Measurements from ENCODE around the gene CAMSAP1. TPM values are rescaled to one million over a fixed set of nuclear protein-coding genes. Genes with fewer than 3 reads are reported as not detected.
A peak's percentile ranks its signal among the peaks of the same experiment; 100 is the strongest.
"Not testable (repeated sequence)": the region's sequence is repeated elsewhere in the genome, so short reads cannot be mapped to it uniquely, and the experiment has no call there.

The CAMSAP1 gene
- total and polyA plus RNA-seq, 2 donors: 9.9 to 28.5 TPM

DNA sequence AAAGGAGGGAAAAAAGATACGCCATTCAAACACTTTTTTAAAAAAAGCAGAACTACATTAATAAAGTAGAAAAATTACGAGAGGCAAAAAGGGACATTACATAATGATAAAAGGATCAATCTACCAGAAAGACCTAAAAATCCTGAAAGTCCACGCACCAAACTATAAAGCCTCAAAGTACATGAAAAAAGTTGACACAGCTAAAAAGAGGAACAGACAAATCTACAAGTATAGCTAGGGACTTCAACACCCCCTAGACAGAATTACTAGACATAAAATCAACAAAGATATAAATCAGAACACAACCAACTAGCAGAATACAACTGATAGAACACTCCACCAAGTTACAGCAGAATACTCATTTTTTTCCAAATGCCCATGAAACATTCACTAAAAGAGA is 11.1 kb downstream of the CAMSAP1 start:
- 75% methylated on average over 3 of the region's 3 CpGs for WGBS

DNA sequence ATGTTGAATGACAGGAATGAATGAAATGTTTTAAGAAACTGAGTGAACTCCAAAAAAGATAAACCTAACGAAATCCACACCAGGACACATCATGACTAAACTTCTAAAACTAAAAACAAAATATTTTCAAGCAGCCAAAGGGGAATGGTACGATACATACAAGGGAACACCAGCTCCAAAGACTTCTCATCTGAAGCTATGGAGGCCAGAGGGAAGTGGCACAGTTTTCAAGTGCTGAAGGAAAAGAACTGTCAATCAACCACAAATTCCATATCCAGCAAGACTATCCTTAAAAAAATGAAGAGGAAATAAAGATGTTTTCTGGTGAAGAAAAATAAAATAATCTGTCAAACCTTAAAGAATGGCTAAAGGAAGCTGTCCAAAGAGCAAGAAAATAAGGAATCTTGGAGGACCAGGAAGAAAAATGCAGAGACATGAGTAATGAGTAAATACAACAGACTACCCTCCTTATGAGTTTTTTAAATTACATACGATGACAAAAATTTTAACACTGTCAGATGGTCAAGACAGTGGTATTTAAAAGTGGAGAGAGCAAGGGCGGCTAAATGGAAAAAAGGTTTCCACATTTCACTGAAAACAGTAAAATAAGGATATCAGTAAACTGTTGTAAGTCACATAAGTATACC is 12.0 kb downstream of the CAMSAP1 start:
- Histone ChIP-seq H3K4me3 (ENCODE audit: low read length in 2 of 2) (no peak overlapping the region), H3K9me3 (ENCODE audit: control insufficient read depth in 2 of 2, insufficient read depth in 1 of 2, low read length in 1 of 2) (peaks cover 0 to 6% of the 10 kb centered on the region in 2 donors), H3K27ac (ENCODE audit: low read depth in 1 of 2, low read length in 1 of 2) (no peak overlapping the region), H3K4me1 (ENCODE audit: control insufficient read depth in 2 of 2, insufficient read depth in 2 of 2, low read length in 2 of 2) (peaks cover 4 to 7% of the 10 kb centered on the region in 2 donors), H3K36me3 (ENCODE audit: control insufficient read depth in 2 of 2, insufficient read depth in 2 of 2, low read length in 1 of 2) (no peaks in the 10 kb centered on the region), H3K27me3 (ENCODE audit: control insufficient read depth in 2 of 2, insufficient read depth in 1 of 2, low read length in 1 of 2) (no peaks in the 10 kb centered on the region)
- 99% methylated on average over 4 of the region's 4 CpGs for WGBS
- no peak for DNase-seq (ENCODE audit: low read depth in 6 of 9, low spot score in 9 of 9)

More for the DNA sequence above, 11.1 kb downstream of the CAMSAP1 start:
- Histone ChIP-seq H3K4me3 (ENCODE audit: low read length in 2 of 2) (no peak overlapping the region), H3K4me1 (ENCODE audit: control insufficient read depth in 2 of 2, insufficient read depth in 2 of 2, low read length in 2 of 2) (peaks cover 2 to 4% of the 10 kb centered on the region in 2 donors), H3K27me3 (ENCODE audit: control insufficient read depth in 2 of 2, insufficient read depth in 1 of 2, low read length in 1 of 2) (no peaks in the 10 kb centered on the region), H3K9me3 (ENCODE audit: control insufficient read depth in 2 of 2, insufficient read depth in 1 of 2, low read length in 1 of 2) (peaks cover 0 to 6% of the 10 kb centered on the region in 2 donors), H3K36me3 (ENCODE audit: control insufficient read depth in 2 of 2, insufficient read depth in 2 of 2, low read length in 1 of 2) (no peaks in the 10 kb centered on the region), H3K27ac (ENCODE audit: low read depth in 1 of 2, low read length in 1 of 2) (no peak overlapping the region)
- DNase-seq (ENCODE audit: low read depth in 6 of 9, low spot score in 9 of 9): no peak

DNA sequence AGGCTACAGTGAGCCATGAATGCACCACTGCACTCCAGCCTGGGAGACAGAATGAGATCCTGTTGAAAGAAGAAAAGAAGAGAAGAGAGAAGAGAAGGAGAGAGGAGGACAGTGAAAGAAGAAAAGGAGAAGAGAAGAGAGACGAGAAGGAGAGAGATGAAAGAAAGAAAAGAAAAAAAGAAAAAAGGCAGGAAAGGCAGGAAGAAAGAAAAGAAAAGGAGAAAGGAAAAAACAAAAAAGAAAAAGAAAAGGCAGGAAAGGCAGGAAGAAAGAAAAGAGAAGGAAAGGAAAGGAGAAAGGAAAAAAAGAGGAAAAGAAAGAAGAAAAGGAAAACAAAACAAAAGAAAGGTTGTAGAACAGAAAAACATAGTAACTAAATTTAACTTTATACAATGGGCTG is 14.2 kb downstream of the CAMSAP1 start:
- H3K4me1 ChIP-seq (ENCODE audit: control insufficient read depth in 2 of 2, insufficient read depth in 2 of 2, low read length in 2 of 2): peaks cover 8 to 24% of the 10 kb centered on the region in 2 donors
- whole genome bisulfite sequencing: 83% methylated on average over 1 of the region's 1 CpG
- DNase-seq (ENCODE audit: low read depth in 6 of 9, low spot score in 9 of 9): no peak

DNA sequence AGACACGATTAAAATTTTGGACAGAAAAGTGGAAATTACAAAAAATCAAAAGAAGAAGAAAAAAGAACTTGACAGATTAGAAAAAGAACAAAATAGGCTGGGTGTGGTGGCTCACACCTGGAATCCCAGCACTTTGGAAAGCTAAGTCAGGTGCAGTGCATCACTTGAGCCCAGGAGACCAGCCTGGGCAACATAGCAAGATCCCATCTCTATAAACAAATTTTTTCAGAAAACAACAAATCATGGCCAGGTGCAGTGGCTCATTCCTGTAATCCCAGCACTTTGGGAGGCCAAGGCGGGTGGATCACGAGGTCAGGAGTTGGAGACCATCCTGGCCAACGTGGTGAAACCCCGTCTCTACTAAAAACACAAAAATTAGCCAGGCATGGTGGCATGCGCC is 15.0 kb downstream of the CAMSAP1 start:
- WGBS: 98% methylated on average over 6 of the region's 6 CpGs
- not testable (repeated sequence) for DNase-seq (ENCODE audit: low read depth in 6 of 9, low spot score in 9 of 9); H3K4me3 ChIP-seq (ENCODE audit: low read length in 2 of 2); H3K27me3 ChIP-seq (ENCODE audit: control insufficient read depth in 2 of 2, insufficient read depth in 1 of 2, low read length in 1 of 2); H3K9me3 ChIP-seq (ENCODE audit: control insufficient read depth in 2 of 2, insufficient read depth in 1 of 2, low read length in 1 of 2); H3K27ac ChIP-seq (ENCODE audit: low read depth in 1 of 2, low read length in 1 of 2); H3K36me3 ChIP-seq (ENCODE audit: control insufficient read depth in 2 of 2, insufficient read depth in 2 of 2, low read length in 1 of 2)
- peaks cover 13 to 32% of the 10 kb centered on the region in 2 donors for H3K4me1 ChIP-seq (ENCODE audit: control insufficient read depth in 2 of 2, insufficient read depth in 2 of 2, low read length in 2 of 2)

More for the DNA sequence above, 14.2 kb downstream of the CAMSAP1 start:
- Histone ChIP-seq H3K27ac (ENCODE audit: low read depth in 1 of 2, low read length in 1 of 2) (no peak overlapping the region), H3K27me3 (ENCODE audit: control insufficient read depth in 2 of 2, insufficient read depth in 1 of 2, low read length in 1 of 2) (no peaks in the 10 kb centered on the region), H3K9me3 (ENCODE audit: control insufficient read depth in 2 of 2, insufficient read depth in 1 of 2, low read length in 1 of 2) (no peaks in the 10 kb centered on the region), H3K36me3 (ENCODE audit: control insufficient read depth in 2 of 2, insufficient read depth in 2 of 2, low read length in 1 of 2) (no peaks in the 10 kb centered on the region), H3K4me3 (ENCODE audit: low read length in 2 of 2) (no peak overlapping the region)

DNA sequence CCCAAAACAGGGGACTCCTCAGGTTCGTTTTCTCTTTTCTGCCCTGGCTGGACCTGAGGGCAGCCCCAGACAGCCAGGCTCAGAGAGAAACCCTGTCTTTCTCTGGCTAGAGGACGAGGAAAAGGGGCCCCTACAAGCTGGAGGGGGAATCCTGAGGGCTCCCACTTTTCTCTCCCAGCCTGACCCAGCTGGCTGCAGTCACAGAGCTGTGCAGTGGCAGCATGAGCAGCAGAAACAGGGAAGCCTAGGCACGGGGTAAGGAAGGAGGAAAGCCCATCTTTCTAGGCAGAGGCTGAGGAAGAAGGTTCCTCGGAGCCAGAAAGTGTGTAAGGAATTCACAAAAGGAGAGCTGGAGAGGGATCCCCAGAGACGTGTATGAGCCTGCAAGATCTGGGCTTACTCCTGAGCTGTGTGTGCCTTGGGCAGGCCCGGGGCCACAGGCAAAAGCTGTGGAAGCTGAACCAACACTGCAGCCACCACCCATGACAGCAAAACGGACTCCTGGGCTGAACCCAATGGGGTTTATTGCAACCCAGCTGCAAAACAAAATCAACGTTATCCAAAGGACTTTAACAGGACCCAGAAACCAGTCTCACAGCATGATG is 16.2 kb downstream of the CAMSAP1 start:
- no peak for DNase-seq (ENCODE audit: low read depth in 6 of 9, low spot score in 9 of 9)
- H3K27me3 ChIP-seq (ENCODE audit: control insufficient read depth in 2 of 2, insufficient read depth in 1 of 2, low read length in 1 of 2): no peaks in the 10 kb centered on the region
- WGBS: 92% methylated on average over 8 of the region's 8 CpGs
- H3K4me3 ChIP-seq (ENCODE audit: low read length in 2 of 2): no peak overlapping the region
- no peaks in the 10 kb centered on the region for H3K36me3 ChIP-seq (ENCODE audit: control insufficient read depth in 2 of 2, insufficient read depth in 2 of 2, low read length in 1 of 2)
- H3K4me1 ChIP-seq (ENCODE audit: control insufficient read depth in 2 of 2, insufficient read depth in 2 of 2, low read length in 2 of 2): peaks cover 19 to 44% of the 10 kb centered on the region in 2 donors
- no peaks in the 10 kb centered on the region for H3K9me3 ChIP-seq (ENCODE audit: control insufficient read depth in 2 of 2, insufficient read depth in 1 of 2, low read length in 1 of 2)
- H3K27ac ChIP-seq (ENCODE audit: low read depth in 1 of 2, low read length in 1 of 2): peak overlapping the region; percentile 58 to 71

DNA sequence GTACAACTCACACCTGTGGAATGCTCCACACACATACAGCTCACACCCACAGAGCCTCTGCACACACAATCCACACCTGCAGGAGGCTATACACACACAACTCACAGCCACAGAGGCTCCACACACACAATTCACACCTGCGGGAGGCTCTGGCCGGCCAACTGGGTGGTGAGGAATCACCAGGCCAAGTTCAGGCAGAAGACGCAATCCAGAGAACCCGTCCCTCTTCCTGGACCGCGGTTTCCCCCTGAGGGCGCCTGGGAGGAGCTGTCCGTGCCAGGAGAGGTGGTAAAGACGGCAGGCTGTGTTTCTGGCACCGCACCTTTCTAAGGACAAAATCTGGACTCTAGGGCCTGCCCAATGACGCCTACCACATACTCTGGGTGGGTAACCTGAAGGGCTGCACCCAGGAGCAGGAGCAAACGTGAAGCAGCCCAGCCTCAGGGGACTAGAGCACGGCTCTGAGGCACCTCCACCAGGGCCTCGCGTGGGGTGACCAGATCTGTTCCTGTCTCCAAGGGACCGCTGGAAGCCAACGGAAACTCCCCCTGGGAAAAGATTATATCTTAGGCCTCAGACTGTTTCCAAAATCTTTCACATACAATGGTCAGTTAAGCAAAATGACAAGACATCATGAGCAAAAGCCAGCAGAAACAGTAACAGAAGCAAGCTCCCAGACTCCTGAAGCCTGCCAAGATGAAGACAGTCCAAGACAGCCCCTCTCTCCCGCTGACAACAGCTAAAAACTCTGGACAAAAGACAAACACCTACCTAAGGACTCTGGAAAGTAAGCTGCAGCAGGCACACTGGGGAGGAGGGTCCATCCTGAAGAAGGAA is 16.9 kb downstream of the CAMSAP1 start:
- Histone ChIP-seq H3K9me3 (ENCODE audit: control insufficient read depth in 2 of 2, insufficient read depth in 1 of 2, low read length in 1 of 2) (no peaks in the 10 kb centered on the region), H3K27ac (ENCODE audit: low read depth in 1 of 2, low read length in 1 of 2) (peak overlapping the region; percentile 58 to 71), H3K36me3 (ENCODE audit: control insufficient read depth in 2 of 2, insufficient read depth in 2 of 2, low read length in 1 of 2) (no peaks in the 10 kb centered on the region), H3K4me3 (ENCODE audit: low read length in 2 of 2) (no peak overlapping the region), H3K4me1 (ENCODE audit: control insufficient read depth in 2 of 2, insufficient read depth in 2 of 2, low read length in 2 of 2) (peaks cover 19 to 47% of the 10 kb centered on the region in 2 donors), H3K27me3 (ENCODE audit: control insufficient read depth in 2 of 2, insufficient read depth in 1 of 2, low read length in 1 of 2) (no peaks in the 10 kb centered on the region)
- WGBS: 91% methylated on average over 18 of the region's 18 CpGs
- no peak for DNase-seq (ENCODE audit: low read depth in 6 of 9, low spot score in 9 of 9)

DNA sequence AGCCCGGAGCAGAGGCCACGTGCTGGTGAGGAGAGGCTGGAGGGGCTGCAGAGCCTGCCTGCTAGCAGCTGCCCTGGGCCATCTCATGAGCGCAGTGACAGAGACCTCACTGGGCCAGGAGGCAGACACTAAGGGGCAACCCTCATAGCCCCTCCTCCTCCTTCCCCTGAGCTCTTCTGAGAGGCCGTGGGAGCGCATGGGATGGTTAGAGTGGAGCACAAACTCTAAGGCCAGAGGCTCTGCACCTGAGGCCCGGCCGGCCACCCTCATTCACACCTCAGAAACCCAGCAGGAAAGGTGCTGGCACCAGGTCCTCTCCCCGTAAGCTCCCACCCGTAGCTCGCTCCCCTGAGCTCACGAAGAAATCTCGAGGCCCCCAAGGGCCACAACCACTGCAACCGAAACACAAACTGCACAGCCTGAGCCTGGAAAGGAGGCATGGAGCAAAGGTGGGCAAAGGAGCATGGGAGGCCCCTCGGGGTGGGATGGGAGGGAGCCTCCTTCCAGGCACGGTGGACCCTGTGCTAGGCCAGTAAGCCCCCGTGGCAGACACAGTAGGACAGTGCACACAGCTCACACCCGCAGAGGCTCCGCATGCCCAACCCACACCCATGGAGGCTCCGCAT is 17.7 kb downstream of the CAMSAP1 start:
- DNase-seq (ENCODE audit: low read depth in 6 of 9, low spot score in 9 of 9): no peak
- 94% methylated on average over 19 of the region's 19 CpGs for WGBS
- H3K4me1 ChIP-seq (ENCODE audit: control insufficient read depth in 2 of 2, insufficient read depth in 2 of 2, low read length in 2 of 2): peaks cover 19 to 47% of the 10 kb centered on the region in 2 donors

DNA sequence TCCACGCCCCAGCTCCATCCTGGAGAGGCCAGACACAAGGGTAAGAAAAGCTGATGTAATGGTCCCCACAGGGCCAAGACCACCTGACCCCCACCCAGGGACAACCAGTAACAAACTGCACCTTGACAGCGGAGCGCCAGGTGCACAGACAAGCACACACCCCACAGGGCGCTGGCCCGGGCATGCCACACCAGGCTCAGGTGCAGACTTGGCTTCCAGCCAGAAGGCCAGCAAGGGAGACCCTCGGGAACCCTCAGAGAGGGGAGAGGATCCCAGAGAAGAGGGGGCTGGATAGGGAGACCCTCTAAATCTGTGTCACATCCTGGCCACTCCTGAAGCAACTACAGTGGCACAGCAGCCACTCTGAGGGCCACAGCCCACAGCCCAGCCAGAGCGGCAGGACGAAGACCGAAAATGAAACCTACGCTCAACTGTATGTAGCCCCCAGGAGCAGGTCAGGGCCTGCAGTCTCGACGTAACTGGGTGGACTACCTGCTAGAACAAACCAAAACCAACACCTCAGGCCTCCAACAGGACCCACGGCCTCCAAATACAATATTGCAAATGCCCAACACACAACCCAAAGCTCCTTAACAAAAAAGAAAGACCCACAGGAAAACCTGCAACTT is 18.5 kb downstream of the CAMSAP1 start:
- Histone ChIP-seq H3K4me3 (ENCODE audit: low read length in 2 of 2) (no peak overlapping the region), H3K9me3 (ENCODE audit: control insufficient read depth in 2 of 2, insufficient read depth in 1 of 2, low read length in 1 of 2) (no peaks in the 10 kb centered on the region), H3K36me3 (ENCODE audit: control insufficient read depth in 2 of 2, insufficient read depth in 2 of 2, low read length in 1 of 2) (no peaks in the 10 kb centered on the region), H3K4me1 (ENCODE audit: control insufficient read depth in 2 of 2, insufficient read depth in 2 of 2, low read length in 2 of 2) (peaks cover 15 to 47% of the 10 kb centered on the region in 2 donors), H3K27me3 (ENCODE audit: control insufficient read depth in 2 of 2, insufficient read depth in 1 of 2, low read length in 1 of 2) (no peaks in the 10 kb centered on the region), H3K27ac (ENCODE audit: low read depth in 1 of 2, low read length in 1 of 2) (peak overlapping the region; percentile 71 to 75)
- 89% methylated on average over 13 of the region's 13 CpGs for WGBS
- DNase-seq (ENCODE audit: low read depth in 6 of 9, low spot score in 9 of 9): peak in 1 of 9 donors; percentile 12

More for the DNA sequence above, 17.7 kb downstream of the CAMSAP1 start:
- H3K27ac ChIP-seq (ENCODE audit: low read depth in 1 of 2, low read length in 1 of 2): peak overlapping the region; percentile 71 to 75
- H3K36me3 ChIP-seq (ENCODE audit: control insufficient read depth in 2 of 2, insufficient read depth in 2 of 2, low read length in 1 of 2): no peaks in the 10 kb centered on the region
- H3K9me3 ChIP-seq (ENCODE audit: control insufficient read depth in 2 of 2, insufficient read depth in 1 of 2, low read length in 1 of 2): no peaks in the 10 kb centered on the region
- no peaks in the 10 kb centered on the region for H3K27me3 ChIP-seq (ENCODE audit: control insufficient read depth in 2 of 2, insufficient read depth in 1 of 2, low read length in 1 of 2)
- no peak overlapping the region for H3K4me3 ChIP-seq (ENCODE audit: low read length in 2 of 2)

Measured in thymus (tissue), 11 donors.